Fibroblast of lung (primary cell): ENCODE results near the gene RELL2. TPM values are rescaled to one million over a fixed set of nuclear protein-coding genes. Genes with fewer than 3 reads are reported as not detected.

Experiments used
- DNase-seq, 2 donors: peaks; one replicate each; pipeline versions ENCODE4 v3.0.0 to v3.0.0-alpha.2; 2010; ENCODE audit warnings: low read depth in 2 of 2
- H2AFZ ChIP-seq: 2 replicates; pipeline ENCODE4 v1.5.1; 2012; ENCODE audit warnings: low read length, control low read depth, inconsistent platforms
- H3K27ac ChIP-seq: 2 replicates; pipeline ENCODE4 v1.5.1; 2011; ENCODE audit warnings: low read length, control low read depth; ENCODE audit not compliant: insufficient read depth
- H3K27me3 ChIP-seq: 2 replicates; pipeline ENCODE4 v1.5.1; 2011; ENCODE audit warnings: mild to moderate bottlenecking, low read length; ENCODE audit not compliant: control insufficient read depth, insufficient read depth
- H3K36me3 ChIP-seq: 2 replicates; pipeline ENCODE4 v1.5.1; 2011; ENCODE audit warnings: low read length; ENCODE audit not compliant: control insufficient read depth, insufficient read depth
- H3K4me1 ChIP-seq: 2 replicates; pipeline ENCODE4 v1.5.1; 2011; ENCODE audit warnings: low read length; ENCODE audit not compliant: control insufficient read depth, insufficient read depth; ENCODE audit errors: extremely low read depth
- H3K4me2 ChIP-seq: 2 replicates; pipeline ENCODE4 v1.5.1; 2011; ENCODE audit warnings: low read length, control low read depth; ENCODE audit not compliant: insufficient read depth; ENCODE audit errors: extremely low read depth
- H3K4me3 ChIP-seq, 4 experiments: fragments of 200-600 bp in 1 of 4; sonication (generic) in 1 of 4; replicated peaks in 1 of 4; 2 replicates each; pipeline ENCODE4 v1.5.1; 2011 to 2016; ENCODE audit warnings: low read length in 4 of 4, low read depth in 3 of 4, mild to moderate bottlenecking in 3 of 4, control low read depth in 2 of 4, inconsistent platforms in 1 of 4, mixed read lengths in 1 of 4; ENCODE audit not compliant: insufficient read depth in 1 of 4; ENCODE audit errors: control extremely low read depth in 1 of 4
- H3K79me2 ChIP-seq: 2 replicates; pipeline ENCODE4 v1.5.1; 2012; ENCODE audit warnings: mild to moderate bottlenecking, low read length, inconsistent platforms; ENCODE audit not compliant: control insufficient read depth, insufficient read depth
- H3K9ac ChIP-seq: 2 replicates; pipeline ENCODE4 v1.5.1; 2011; ENCODE audit warnings: mild to moderate bottlenecking, low read length, control low read depth; ENCODE audit not compliant: insufficient read depth
- H3K9me3 ChIP-seq: 2 replicates; pipeline ENCODE4 v1.5.1; 2012; ENCODE audit warnings: low read depth, low read length; ENCODE audit not compliant: control insufficient read depth, insufficient read depth
- H4K20me1 ChIP-seq: 2 replicates; pipeline ENCODE4 v1.5.1; 2011; ENCODE audit warnings: low read length; ENCODE audit not compliant: control insufficient read depth, insufficient read depth; ENCODE audit errors: extremely low read depth
- CTCF ChIP-seq, 2 donors: IDR thresholded peaks in 1 of 2; conservative IDR thresholded peaks in 1 of 2; 1 replicate in 1 of 2; 2 replicates in 1 of 2; pipeline ENCODE4 v1.5.1; 2011 to 2012; ENCODE audit warnings: low read length in 2 of 2, control low read depth in 1 of 2, inconsistent platforms in 1 of 2, low read depth in 1 of 2, mild to moderate bottlenecking in 1 of 2
- EZH2 ChIP-seq: IDR thresholded peaks from 2 replicates; pipeline ENCODE4 v1.5.1; 2012; ENCODE audit warnings: low read length, control low read depth, mild to moderate bottlenecking; ENCODE audit errors: missing control alignments
- polyA plus RNA-seq, 2 donors: library from polyadenylated mRNA; depleted of rRNA in 1 of 2; stranded (reverse) in 1 of 2; unstranded in 1 of 2; fragments of >200 nt; gene quantifications; 2 replicates each; pipeline ENCODE4 v1.2.1, GENCODE V29; 2011 to 2012; ENCODE audit warnings: missing spikeins in 1 of 2
- total RNA-seq: library from RNA; depleted of rRNA; stranded (reverse); fragments of >200 nt; gene quantifications from 2 replicates; pipeline ENCODE4 v1.2.1, GENCODE V29; 2014

Gene RELL2
- total and polyA plus RNA-seq, 2 donors (not counting 1 experiment from before 2014, with no cell fraction given), result 3.0 to 3.7 TPM

- Histone ChIP-seq H3K9me3 (no peaks in the 10 kb centered on the region), H3K4me3 (no peak overlapping the region), H3K79me2 (peaks cover 40% of the 10 kb centered on the region), H2AFZ (no peak overlapping the region), H3K27me3 (no peaks in the 10 kb centered on the region), H3K4me1 (peaks cover 6% of the 10 kb centered on the region), H3K36me3 (no peaks in the 10 kb centered on the region), H3K27ac (no peak overlapping the region), H3K4me2 (no peak overlapping the region), H3K9ac (no peak overlapping the region), H4K20me1 (no peaks in the 10 kb centered on the region)
- TF ChIP-seq EZH2, result no peak
- no peak for TF ChIP-seq CTCF (conservative IDR thresholded peaks at IDR 0.05 in 1 of 2, IDR thresholded peaks at IDR 0.05 in 1 of 2; ENCODE audit: low read depth in 1 of 2, low read length in 2 of 2)
- DNase-seq, result no peak
Measured at GRCh38 chr5:141602606-141603005, 34.2 kb upstream of the RELL2 start.

- H3K9me3 ChIP-seq, result no peaks in the 10 kb centered on the region
- H4K20me1 ChIP-seq, result no peaks in the 10 kb centered on the region
- H3K27ac ChIP-seq, result peak overlapping the region; percentile 83
- peaks cover 6% of the 10 kb centered on the region for H3K4me1 ChIP-seq
- TF ChIP-seq EZH2 (no peak), CTCF (conservative IDR thresholded peaks at IDR 0.05 in 1 of 2, IDR thresholded peaks at IDR 0.05 in 1 of 2; ENCODE audit: low read depth in 1 of 2, low read length in 2 of 2) (no peak)
- H3K36me3 ChIP-seq, result no peaks in the 10 kb centered on the region
- no peak overlapping the region for H3K4me3 ChIP-seq
- no peaks in the 10 kb centered on the region for H3K27me3 ChIP-seq
- H3K79me2 ChIP-seq, result peaks cover 47% of the 10 kb centered on the region
- DNase-seq, result peak; percentile 90 to 92
- H2AFZ ChIP-seq, result no peak overlapping the region
- no peak overlapping the region for H3K9ac ChIP-seq
- peak overlapping the region; percentile 42 for H3K4me2 ChIP-seq
Measured at GRCh38 chr5:141603923-141604717, 32.7 kb upstream of the RELL2 start.

GRCh38 chr5:141605523-141606277, 31.1 kb upstream of the RELL2 start:
- Histone ChIP-seq H3K4me1 (peaks cover 6% of the 10 kb centered on the region), H3K9ac (no peak overlapping the region), H2AFZ (no peak overlapping the region), H3K27me3 (no peaks in the 10 kb centered on the region), H3K27ac (peak overlapping the region; percentile 83), H3K4me3 (no peak overlapping the region), H4K20me1 (no peaks in the 10 kb centered on the region), H3K79me2 (peaks cover 48% of the 10 kb centered on the region), H3K9me3 (no peaks in the 10 kb centered on the region), H3K4me2 (peak overlapping the region; percentile 20), H3K36me3 (no peaks in the 10 kb centered on the region)
- peak in 1 of 2 donors; percentile 26 for DNase-seq
- no peak for TF ChIP-seq EZH2
- no peak for TF ChIP-seq CTCF (conservative IDR thresholded peaks at IDR 0.05 in 1 of 2, IDR thresholded peaks at IDR 0.05 in 1 of 2; ENCODE audit: low read depth in 1 of 2, low read length in 2 of 2)
